ENCODE measurements around the gene BCAS4.
"Not testable (repeated sequence)": the region's sequence is repeated elsewhere in the genome, so short reads cannot be mapped to it uniquely, and the experiment has no call there.

Gene BCAS4

GRCh38 chr20:50879649-50880550, 85.0 kb downstream of the BCAS4 start:
- ATAC-seq, result no peak
- Mint-ChIP-seq H3K27ac (no peak overlapping the region), H3K36me3 (peaks cover 49% of the 10 kb centered on the region), H3K4me1 (no peaks in the 10 kb centered on the region), H3K9me3 (no peaks in the 10 kb centered on the region), H3K4me3 (no peak overlapping the region), H3K27me3 (no peaks in the 10 kb centered on the region)

GRCh38 chr20:50881759-50882424, 87.0 kb downstream of the BCAS4 start:
- ATAC-seq, H3K27me3 Mint-ChIP-seq, H3K27ac Mint-ChIP-seq, H3K4me1 Mint-ChIP-seq, H3K4me3 Mint-ChIP-seq, H3K9me3 Mint-ChIP-seq: not testable (repeated sequence)
- H3K36me3 Mint-ChIP-seq, result peaks cover 36% of the 10 kb centered on the region

- no peak overlapping the region for H3K4me3 Mint-ChIP-seq
- no peaks in the 10 kb centered on the region for H3K9me3 Mint-ChIP-seq
- ATAC-seq, result no peak
- H3K27ac Mint-ChIP-seq, result no peak overlapping the region
- H3K4me1 Mint-ChIP-seq, result no peaks in the 10 kb centered on the region
- no peaks in the 10 kb centered on the region for H3K27me3 Mint-ChIP-seq
- H3K36me3 Mint-ChIP-seq, result peaks cover 28% of the 10 kb centered on the region
Measured at GRCh38 chr20:50883856-50884255, 89.0 kb downstream of the BCAS4 start.

GRCh38 chr20:50885068-50885467, 90.2 kb downstream of the BCAS4 start:
- no peaks in the 10 kb centered on the region for H3K9me3 Mint-ChIP-seq
- ATAC-seq, result no peak
- H3K27ac Mint-ChIP-seq, result no peak overlapping the region
- peaks cover 22% of the 10 kb centered on the region for H3K36me3 Mint-ChIP-seq
- H3K4me3 Mint-ChIP-seq, result no peak overlapping the region
- H3K27me3 Mint-ChIP-seq, result no peaks in the 10 kb centered on the region
- no peaks in the 10 kb centered on the region for H3K4me1 Mint-ChIP-seq

- H3K27ac Mint-ChIP-seq, result no peak overlapping the region
- no peaks in the 10 kb centered on the region for H3K4me1 Mint-ChIP-seq
- no peak for ATAC-seq
Measured at GRCh38 chr20:50885781-50886180, 90.9 kb downstream of the BCAS4 start.

GRCh38 chr20:50886184-50886790, 91.4 kb downstream of the BCAS4 start:
- Mint-ChIP-seq H3K27ac (no peak overlapping the region), H3K27me3 (no peaks in the 10 kb centered on the region), H3K36me3 (peaks cover 21% of the 10 kb centered on the region), H3K9me3 (no peaks in the 10 kb centered on the region), H3K4me1 (no peaks in the 10 kb centered on the region), H3K4me3 (no peak overlapping the region)
- no peak for ATAC-seq

More at GRCh38 chr20:50885781-50886180, 90.9 kb downstream of the BCAS4 start:
- no peaks in the 10 kb centered on the region for H3K9me3 Mint-ChIP-seq
- H3K4me3 Mint-ChIP-seq, result no peak overlapping the region
- H3K36me3 Mint-ChIP-seq, result peaks cover 21% of the 10 kb centered on the region
- H3K27me3 Mint-ChIP-seq, result no peaks in the 10 kb centered on the region

- Mint-ChIP-seq H3K9me3 (no peaks in the 10 kb centered on the region), H3K4me3 (no peak overlapping the region), H3K27ac (no peak overlapping the region), H3K27me3 (no peaks in the 10 kb centered on the region), H3K4me1 (peaks cover 12% of the 10 kb centered on the region), H3K36me3 (peaks cover 23% of the 10 kb centered on the region)
- ATAC-seq, result no peak
Measured at GRCh38 chr20:50887576-50887975, 92.7 kb downstream of the BCAS4 start.

GRCh38 chr20:50891138-50891537, 96.3 kb downstream of the BCAS4 start:
- H3K27ac Mint-ChIP-seq, result peak overlapping the region; percentile 80
- no peaks in the 10 kb centered on the region for H3K27me3 Mint-ChIP-seq
- H3K36me3 Mint-ChIP-seq, result peaks cover 30% of the 10 kb centered on the region
- no peaks in the 10 kb centered on the region for H3K9me3 Mint-ChIP-seq
- ATAC-seq, result no peak
- H3K4me1 Mint-ChIP-seq, result peaks cover 22% of the 10 kb centered on the region
- H3K4me3 Mint-ChIP-seq, result no peak overlapping the region

GRCh38 chr20:50892394-50892793, 97.5 kb downstream of the BCAS4 start:
- Mint-ChIP-seq H3K4me1 (peaks cover 26% of the 10 kb centered on the region), H3K27me3 (no peaks in the 10 kb centered on the region), H3K36me3 (peaks cover 39% of the 10 kb centered on the region), H3K9me3 (no peaks in the 10 kb centered on the region), H3K27ac (peak overlapping the region; percentile 80), H3K4me3 (peak overlapping the region; percentile 16)
- ATAC-seq, result peak; percentile 68

- Mint-ChIP-seq H3K27ac (peak overlapping the region; percentile 80), H3K4me1 (peaks cover 34% of the 10 kb centered on the region), H3K9me3 (no peaks in the 10 kb centered on the region), H3K27me3 (no peaks in the 10 kb centered on the region), H3K36me3 (peaks cover 51% of the 10 kb centered on the region), H3K4me3 (no peak overlapping the region)
- ATAC-seq, result no peak
Measured at GRCh38 chr20:50893620-50894019, 98.8 kb downstream of the BCAS4 start.

GRCh38 chr20:50895111-50895830, 100.4 kb downstream of the BCAS4 start:
- Mint-ChIP-seq H3K4me3 (no peak overlapping the region), H3K27ac (no peak overlapping the region), H3K4me1 (peaks cover 34% of the 10 kb centered on the region), H3K9me3 (no peaks in the 10 kb centered on the region), H3K36me3 (peaks cover 51% of the 10 kb centered on the region), H3K27me3 (no peaks in the 10 kb centered on the region)
- no peak for ATAC-seq

- no peaks in the 10 kb centered on the region for H3K27me3 Mint-ChIP-seq
- H3K27ac Mint-ChIP-seq, result no peak overlapping the region
- H3K36me3 Mint-ChIP-seq, result peaks cover 44% of the 10 kb centered on the region
- no peak for ATAC-seq
- peaks cover 31% of the 10 kb centered on the region for H3K4me1 Mint-ChIP-seq
- H3K4me3 Mint-ChIP-seq, result no peak overlapping the region
- no peaks in the 10 kb centered on the region for H3K9me3 Mint-ChIP-seq
Measured at GRCh38 chr20:50898475-50898874, 103.6 kb downstream of the BCAS4 start.

GRCh38 chr20:50900261-50900660, 105.4 kb downstream of the BCAS4 start:
- Mint-ChIP-seq H3K36me3 (peaks cover 35% of the 10 kb centered on the region), H3K27me3 (no peaks in the 10 kb centered on the region), H3K4me3 (no peak overlapping the region), H3K4me1 (peaks cover 46% of the 10 kb centered on the region), H3K9me3 (no peaks in the 10 kb centered on the region), H3K27ac (no peak overlapping the region)
- ATAC-seq, result no peak

GRCh38 chr20:50901301-50901700, 106.4 kb downstream of the BCAS4 start:
- Mint-ChIP-seq H3K36me3 (peaks cover 35% of the 10 kb centered on the region), H3K27ac (no peak overlapping the region), H3K4me1 (peaks cover 53% of the 10 kb centered on the region)

More at GRCh38 chr20:50901301-50901700, 106.4 kb downstream of the BCAS4 start:
- no peaks in the 10 kb centered on the region for H3K9me3 Mint-ChIP-seq
- no peak for ATAC-seq
- H3K27me3 Mint-ChIP-seq, result no peaks in the 10 kb centered on the region
- no peak overlapping the region for H3K4me3 Mint-ChIP-seq

Data from stimulated activated memory B cell treated with anti-CD40 and anti-IgM and Interleukin-4, amounts not matched to agents 10 μg/mL and 1 μg/mL and 100 μg/mL, for 72 hours (primary cell).